ENCODE measurements around the gene CMTR1. TPM values are rescaled to one million over a fixed set of nuclear protein-coding genes. Genes with fewer than 3 reads are reported as not detected.

The CMTR1 gene
- total and polyA plus RNA-seq, 2 of the 13 experiments (the other 11 are each of a cell fraction or from before 2014, with no cell fraction given), result 19.7 to 55.2 TPM

GRCh38 chr6:37516076-37516919 is 83.3 kb downstream of the CMTR1 start (continued):
- 0 out of 2 replicates have a peak, but pooled peaks have one; percentile 34 for TF ChIP-seq RXRA (CRISPR knock-in tag; IDR thresholded peaks at IDR 0.05)
- no peak for TF ChIP-seq THAP8 (CRISPR knock-in tag; IDR thresholded peaks at IDR 0.05; ENCODE audit: borderline replicate concordance)
- no peak for TF ChIP-seq ZNF337 (CRISPR knock-in tag; IDR thresholded peaks at IDR 0.05; ENCODE audit: borderline replicate concordance, low read depth)
- TF ChIP-seq PATZ1 (CRISPR knock-in tag; IDR thresholded peaks at IDR 0.05), result peak; percentile 10; the same call in 1 of the 2 replicates
- 0 out of 2 replicates have a peak, but pooled peaks have one; percentile 14 for TF ChIP-seq ZNF350 (CRISPR knock-in tag; IDR thresholded peaks at IDR 0.05; ENCODE audit: borderline replicate concordance, low read depth)
- TF ChIP-seq RAD51 (IDR thresholded peaks at IDR 0.05; ENCODE audit: borderline replicate concordance), result peak; percentile 45; the same call in 1 of the 2 replicates
- no peak for TF ChIP-seq ZNF136 (CRISPR knock-in tag; IDR thresholded peaks at IDR 0.05; ENCODE audit: low read depth)
- 0 out of 2 replicates have a peak, but pooled peaks have one; percentile 33 for TF ChIP-seq EED (CRISPR knock-in tag; IDR thresholded peaks at IDR 0.05)
- TF ChIP-seq, protein P1, sequence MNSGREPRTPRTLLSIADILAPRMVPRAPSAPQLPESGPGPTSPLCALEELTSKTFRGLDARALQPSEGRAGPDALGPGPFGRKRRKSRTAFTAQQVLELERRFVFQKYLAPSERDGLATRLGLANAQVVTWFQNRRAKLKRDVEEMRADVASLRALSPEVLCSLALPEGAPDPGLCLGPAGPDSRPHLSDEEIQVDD (CRISPR knock-in tag; IDR thresholded peaks at IDR 0.05; ENCODE audit: borderline replicate concordance), result no peak
- no peak for TF ChIP-seq NR2C2 (CRISPR knock-in tag; IDR thresholded peaks at IDR 0.05; ENCODE audit: borderline replicate concordance)
- no peak for TF ChIP-seq ZNF775 (CRISPR knock-in tag; IDR thresholded peaks at IDR 0.05; ENCODE audit: borderline replicate concordance)
- TF ChIP-seq, protein P2, sequence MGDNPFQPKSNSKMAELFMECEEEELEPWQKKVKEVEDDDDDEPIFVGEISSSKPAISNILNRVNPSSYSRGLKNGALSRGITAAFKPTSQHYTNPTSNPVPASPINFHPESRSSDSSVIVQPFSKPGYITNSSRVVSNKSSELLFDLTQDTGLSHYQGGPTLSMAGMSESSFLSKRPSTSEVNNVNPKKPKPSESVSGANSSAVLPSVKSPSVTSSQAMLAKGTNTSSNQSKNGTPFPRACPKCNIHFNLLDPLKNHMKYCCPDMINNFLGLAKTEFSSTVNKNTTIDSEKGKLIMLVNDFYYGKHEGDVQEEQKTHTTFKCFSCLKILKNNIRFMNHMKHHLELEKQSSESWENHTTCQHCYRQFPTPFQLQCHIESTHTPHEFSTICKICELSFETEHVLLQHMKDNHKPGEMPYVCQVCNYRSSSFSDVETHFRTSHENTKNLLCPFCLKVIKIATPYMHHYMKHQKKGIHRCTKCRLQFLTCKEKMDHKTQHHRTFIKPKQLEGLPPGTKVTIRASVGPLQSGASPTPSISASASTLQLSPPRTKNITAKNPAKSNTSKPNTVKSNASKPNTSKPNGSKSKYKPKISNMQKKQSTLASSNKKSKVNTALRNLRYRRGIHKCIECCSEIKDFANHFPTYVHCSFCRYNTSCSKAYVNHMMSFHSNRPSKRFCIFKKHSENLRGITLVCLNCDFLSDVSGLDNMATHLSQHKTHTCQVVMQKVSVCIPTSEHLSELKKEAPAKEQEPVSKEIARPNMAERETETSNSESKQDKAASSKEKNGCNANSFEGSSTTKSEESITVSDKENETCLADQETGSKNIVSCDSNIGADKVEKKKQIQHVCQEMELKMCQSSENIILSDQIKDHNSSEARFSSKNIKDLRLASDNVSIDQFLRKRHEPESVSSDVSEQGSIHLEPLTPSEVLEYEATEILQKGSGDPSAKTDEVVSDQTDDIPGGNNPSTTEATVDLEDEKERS (CRISPR knock-in tag; IDR thresholded peaks at IDR 0.05), result no peak
- TF ChIP-seq TEAD3 (CRISPR knock-in tag; optimal IDR thresholded peaks at IDR 0.05; ENCODE audit: borderline replicate concordance), result peak; percentile 22
- TF ChIP-seq, protein P3, sequence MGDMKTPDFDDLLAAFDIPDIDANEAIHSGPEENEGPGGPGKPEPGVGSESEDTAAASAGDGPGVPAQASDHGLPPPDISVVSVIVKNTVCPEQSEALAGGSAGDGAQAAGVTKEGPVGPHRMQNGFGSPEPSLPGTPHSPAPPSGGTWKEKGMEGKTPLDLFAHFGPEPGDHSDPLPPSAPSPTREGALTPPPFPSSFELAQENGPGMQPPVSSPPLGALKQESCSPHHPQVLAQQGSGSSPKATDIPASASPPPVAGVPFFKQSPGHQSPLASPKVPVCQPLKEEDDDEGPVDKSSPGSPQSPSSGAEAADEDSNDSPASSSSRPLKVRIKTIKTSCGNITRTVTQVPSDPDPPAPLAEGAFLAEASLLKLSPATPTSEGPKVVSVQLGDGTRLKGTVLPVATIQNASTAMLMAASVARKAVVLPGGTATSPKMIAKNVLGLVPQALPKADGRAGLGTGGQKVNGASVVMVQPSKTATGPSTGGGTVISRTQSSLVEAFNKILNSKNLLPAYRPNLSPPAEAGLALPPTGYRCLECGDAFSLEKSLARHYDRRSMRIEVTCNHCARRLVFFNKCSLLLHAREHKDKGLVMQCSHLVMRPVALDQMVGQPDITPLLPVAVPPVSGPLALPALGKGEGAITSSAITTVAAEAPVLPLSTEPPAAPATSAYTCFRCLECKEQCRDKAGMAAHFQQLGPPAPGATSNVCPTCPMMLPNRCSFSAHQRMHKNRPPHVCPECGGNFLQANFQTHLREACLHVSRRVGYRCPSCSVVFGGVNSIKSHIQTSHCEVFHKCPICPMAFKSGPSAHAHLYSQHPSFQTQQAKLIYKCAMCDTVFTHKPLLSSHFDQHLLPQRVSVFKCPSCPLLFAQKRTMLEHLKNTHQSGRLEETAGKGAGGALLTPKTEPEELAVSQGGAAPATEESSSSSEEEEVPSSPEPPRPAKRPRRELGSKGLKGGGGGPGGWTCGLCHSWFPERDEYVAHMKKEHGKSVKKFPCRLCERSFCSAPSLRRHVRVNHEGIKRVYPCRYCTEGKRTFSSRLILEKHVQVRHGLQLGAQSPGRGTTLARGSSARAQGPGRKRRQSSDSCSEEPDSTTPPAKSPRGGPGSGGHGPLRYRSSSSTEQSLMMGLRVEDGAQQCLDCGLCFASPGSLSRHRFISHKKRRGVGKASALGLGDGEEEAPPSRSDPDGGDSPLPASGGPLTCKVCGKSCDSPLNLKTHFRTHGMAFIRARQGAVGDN (CRISPR knock-in tag; IDR thresholded peaks at IDR 0.05), result peak; percentile 36
- TF ChIP-seq, protein P4, sequence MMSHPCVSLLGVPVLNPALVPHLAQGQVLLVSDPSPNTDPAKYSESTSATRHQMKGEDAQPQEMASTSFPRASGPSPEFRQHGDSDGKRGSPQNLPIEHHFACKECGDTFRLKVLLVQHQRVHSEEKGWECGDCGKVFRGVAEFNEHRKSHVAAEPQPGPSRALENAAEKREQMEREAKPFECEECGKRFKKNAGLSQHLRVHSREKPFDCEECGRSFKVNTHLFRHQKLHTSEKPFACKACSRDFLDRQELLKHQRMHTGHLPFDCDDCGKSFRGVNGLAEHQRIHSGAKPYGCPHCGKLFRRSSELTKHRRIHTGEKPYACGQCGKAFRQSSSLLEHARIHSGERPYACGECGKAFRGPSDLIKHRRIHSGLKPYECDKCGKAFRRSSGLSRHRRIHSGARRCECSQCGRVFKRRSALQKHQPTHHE (CRISPR knock-in tag; IDR thresholded peaks at IDR 0.05; ENCODE audit: borderline replicate concordance), result no peak

Measured in HepG2 (cell line).